OCI-LY7 (cell line): ENCODE results near the gene FARSB. TPM values are rescaled to one million over a fixed set of nuclear protein-coding genes. Genes with fewer than 3 reads are reported as not detected.

ENCODE experiments used
- BruUV-seq: library from RNA; stranded (reverse); fragments of 400-500 nt; replicated peaks from 2 replicates; lab custom pipeline; 2021; lab: Mats Ljungman, UMichigan
- CTCF ChIA-PET: fragments of 300-600 bp; sonication (Branson Sonifier 250); formaldehyde crosslinking; loops from one replicate; lab custom pipeline; 2022; ENCODE audit warnings: antibody characterized with exemption; ENCODE audit not compliant: unreplicated experiment; lab: Charles Lee
- POLR2A ChIA-PET: fragments of 300-600 bp; sonication (Branson Sonifier 250); formaldehyde crosslinking; loops from one replicate; lab custom pipeline; 2022; ENCODE audit warnings: antibody characterized with exemption; lab: Charles Lee
- DNase-seq: peaks from one replicate; pipeline ENCODE4 v3.0.0-alpha.2; 2015; ENCODE audit warnings: low spot score
- H2AFZ ChIP-seq: fragments of 200-600 bp; sonication (generic), shearing (Covaris generic); 2 replicates; pipeline ENCODE4 v1.6.1; 2014; ENCODE audit warnings: mild to moderate bottlenecking, antibody characterized with exemption, low read length, moderate library complexity
- H3K27ac ChIP-seq: fragments of 200-600 bp; sonication (generic); 2 replicates; pipeline ENCODE4 v1.5.1; 2014; ENCODE audit warnings: mixed run types, low read depth, mild to moderate bottlenecking, moderate library complexity, low read length, inconsistent platforms; ENCODE audit not compliant: poor library complexity, severe bottlenecking
- H3K36me3 ChIP-seq: fragments of 200-600 bp; sonication (generic); 2 replicates; pipeline ENCODE4 v1.6.1; 2014; ENCODE audit warnings: mild to moderate bottlenecking, antibody characterized with exemption, low read length, moderate library complexity, mixed read lengths; ENCODE audit not compliant: insufficient read depth
- H3K4me1 ChIP-seq: fragments of 200-600 bp; sonication (generic); 2 replicates; pipeline ENCODE4 v1.5.1; 2014; ENCODE audit warnings: mild to moderate bottlenecking, low read length; ENCODE audit not compliant: insufficient read depth, poor library complexity, severe bottlenecking
- H3K4me2 ChIP-seq: fragments of 200-600 bp; sonication (generic); 2 replicates; pipeline ENCODE4 v1.6.1; 2014; ENCODE audit warnings: mild to moderate bottlenecking, low read length
- H3K4me3 ChIP-seq: fragments of 200-600 bp; sonication (generic); 2 replicates; pipeline ENCODE4 v1.5.1; 2014; ENCODE audit warnings: mild to moderate bottlenecking, low read depth, low read length; ENCODE audit not compliant: poor library complexity, severe bottlenecking
- H3K79me2 ChIP-seq: fragments of 200-600 bp; sonication (generic); 2 replicates; pipeline ENCODE4 v1.6.1; 2016; ENCODE audit warnings: low read depth, mild to moderate bottlenecking, low read length, moderate library complexity, mixed read lengths; ENCODE audit not compliant: insufficient read depth
- H3K9me2 ChIP-seq: fragments of 200-600 bp; sonication (generic); 2 replicates; pipeline ENCODE4 v1.6.1; 2016; ENCODE audit warnings: mild to moderate bottlenecking, low read length, mixed read lengths; ENCODE audit not compliant: insufficient read depth
- H3K9me3 ChIP-seq: fragments of 200-600 bp; sonication (generic); 2 replicates; pipeline ENCODE4 v1.6.1; 2014; ENCODE audit warnings: mild to moderate bottlenecking, mixed run types, low read length, mixed read lengths
- H4K20me1 ChIP-seq: fragments of 200-600 bp; sonication (generic); 2 replicates; pipeline ENCODE4 v1.6.1; 2014; ENCODE audit warnings: mild to moderate bottlenecking, antibody characterized with exemption, low read length, moderate library complexity, mixed read lengths; ENCODE audit not compliant: insufficient read depth
- EZH2phosphoT487 ChIP-seq: fragments of 200-600 bp; sonication (generic); IDR thresholded peaks from 2 replicates; pipeline ENCODE4 v1.6.1; 2018; ENCODE audit warnings: low read depth, borderline replicate concordance, mild to moderate bottlenecking, mixed run types, antibody characterized with exemption, low read length, moderate library complexity, mixed read lengths
- intact Hi-C: fragments of 100-400 bp; cut with micrococcal nuclease; formaldehyde crosslinking; loops from one replicate; pipeline ENCODE4 v1.10.0; 2022; ENCODE audit not compliant: unreplicated experiment
- total RNA-seq, 2 experiments: library from RNA; depleted of rRNA in 1 of 2; stranded (reverse); fragments of >200 nt in 1 of 2; shearing (Covaris generic) in 1 of 2; gene quantifications; 2 replicates each; pipeline ENCODE4 v1.2.3, GENCODE V29; 2014 to 2022
- TF ChIP-seq, protein P1 (sequence below): fragments of 200-600 bp; sonication (generic); conservative IDR thresholded peaks from 2 replicates; pipeline ENCODE4 v1.5.1; 2014; ENCODE audit warnings: mild to moderate bottlenecking, antibody characterized with exemption, low read length, moderate library complexity, mixed read lengths

Gene FARSB
- total RNA-seq, 2 experiments from 2014 or later = 24.9 to 46.7 TPM

DNA sequence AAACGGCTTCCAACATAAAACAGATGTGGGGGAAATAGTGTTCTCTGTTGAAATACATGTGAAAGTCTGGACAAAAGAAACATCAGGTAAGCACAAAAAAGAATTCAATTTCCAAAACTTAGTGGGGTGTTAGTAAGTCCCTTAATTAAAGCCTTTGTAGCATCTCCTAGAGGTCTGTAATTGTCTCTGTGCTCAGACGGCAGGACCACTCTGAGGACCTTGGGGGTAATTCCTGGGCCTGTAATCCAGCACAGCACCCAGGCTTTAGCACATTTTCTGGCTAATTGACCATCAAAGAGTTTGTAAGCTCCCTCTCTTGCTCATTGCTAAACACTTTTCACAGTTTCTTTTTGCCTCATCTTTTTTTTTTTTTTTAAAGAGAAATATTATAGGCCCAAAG is 80.3 kb downstream of the FARSB start:
- H3K4me1 ChIP-seq = peaks cover 6% of the 10 kb centered on the region
- no peaks in the 10 kb centered on the region for H3K9me3 ChIP-seq
- no TSS peak for BruUV-seq
- H3K9me2 ChIP-seq = no peaks in the 10 kb centered on the region
- no peak for TF ChIP-seq EZH2phosphoT487
- H2AFZ ChIP-seq = no peak overlapping the region
- peaks cover 78% of the 10 kb centered on the region for H3K36me3 ChIP-seq
- DNase-seq = no peak
- no peak overlapping the region for H3K4me3 ChIP-seq
- POLR2A ChIA-PET = no interaction called here
- intact Hi-C loops = no loop called here
- H3K4me2 ChIP-seq = no peak overlapping the region
- H3K79me2 ChIP-seq = no peaks in the 10 kb centered on the region; the same call in 1 of the 2 replicates
- CTCF ChIA-PET = no interaction called here
- H3K27ac ChIP-seq = no peak overlapping the region
- H4K20me1 ChIP-seq = no peaks in the 10 kb centered on the region

DNA sequence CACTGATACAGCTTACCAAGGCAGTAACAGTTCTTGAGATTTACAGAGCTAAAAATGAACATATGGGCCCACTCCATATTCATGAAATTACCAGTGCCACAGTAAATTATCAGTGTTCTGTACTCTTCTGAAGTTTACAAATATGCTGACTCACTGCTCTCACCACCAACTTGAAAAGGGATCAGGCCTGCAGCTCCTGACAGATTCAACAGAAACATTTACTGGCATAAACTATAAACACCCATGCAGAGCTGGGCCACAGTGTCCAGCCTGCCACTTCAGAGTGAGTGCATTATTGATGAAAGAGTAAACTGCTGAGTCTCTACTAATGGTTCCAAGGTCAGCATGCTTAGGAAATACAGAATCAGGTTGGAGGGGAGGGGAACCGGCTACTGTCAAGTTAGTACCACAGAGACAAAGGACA is 83.1 kb downstream of the FARSB start:
- BruUV-seq = no TSS peak
- Histone ChIP-seq H4K20me1 (no peaks in the 10 kb centered on the region; the same call in 1 of the 2 replicates), H3K9me3 (no peaks in the 10 kb centered on the region), H2AFZ (no peak overlapping the region), H3K79me2 (no peaks in the 10 kb centered on the region; the same call in 1 of the 2 replicates), H3K27ac (no peak overlapping the region), H3K9me2 (no peaks in the 10 kb centered on the region), H3K4me3 (no peak overlapping the region), H3K4me1 (no peaks in the 10 kb centered on the region), H3K4me2 (no peak overlapping the region), H3K36me3 (peaks cover 89% of the 10 kb centered on the region)
- no peak for DNase-seq
- CTCF ChIA-PET = no interaction called here
- intact Hi-C loops = no loop called here
- TF ChIP-seq, protein P1, sequence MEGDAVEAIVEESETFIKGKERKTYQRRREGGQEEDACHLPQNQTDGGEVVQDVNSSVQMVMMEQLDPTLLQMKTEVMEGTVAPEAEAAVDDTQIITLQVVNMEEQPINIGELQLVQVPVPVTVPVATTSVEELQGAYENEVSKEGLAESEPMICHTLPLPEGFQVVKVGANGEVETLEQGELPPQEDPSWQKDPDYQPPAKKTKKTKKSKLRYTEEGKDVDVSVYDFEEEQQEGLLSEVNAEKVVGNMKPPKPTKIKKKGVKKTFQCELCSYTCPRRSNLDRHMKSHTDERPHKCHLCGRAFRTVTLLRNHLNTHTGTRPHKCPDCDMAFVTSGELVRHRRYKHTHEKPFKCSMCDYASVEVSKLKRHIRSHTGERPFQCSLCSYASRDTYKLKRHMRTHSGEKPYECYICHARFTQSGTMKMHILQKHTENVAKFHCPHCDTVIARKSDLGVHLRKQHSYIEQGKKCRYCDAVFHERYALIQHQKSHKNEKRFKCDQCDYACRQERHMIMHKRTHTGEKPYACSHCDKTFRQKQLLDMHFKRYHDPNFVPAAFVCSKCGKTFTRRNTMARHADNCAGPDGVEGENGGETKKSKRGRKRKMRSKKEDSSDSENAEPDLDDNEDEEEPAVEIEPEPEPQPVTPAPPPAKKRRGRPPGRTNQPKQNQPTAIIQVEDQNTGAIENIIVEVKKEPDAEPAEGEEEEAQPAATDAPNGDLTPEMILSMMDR = no peak
- no peak for TF ChIP-seq EZH2phosphoT487
- POLR2A ChIA-PET = interaction anchor here (0.6 kb wide), 1 partner anchor 142 kb away, joined by 6 read pairs; no protein-coding TSS in a partner anchor

DNA sequence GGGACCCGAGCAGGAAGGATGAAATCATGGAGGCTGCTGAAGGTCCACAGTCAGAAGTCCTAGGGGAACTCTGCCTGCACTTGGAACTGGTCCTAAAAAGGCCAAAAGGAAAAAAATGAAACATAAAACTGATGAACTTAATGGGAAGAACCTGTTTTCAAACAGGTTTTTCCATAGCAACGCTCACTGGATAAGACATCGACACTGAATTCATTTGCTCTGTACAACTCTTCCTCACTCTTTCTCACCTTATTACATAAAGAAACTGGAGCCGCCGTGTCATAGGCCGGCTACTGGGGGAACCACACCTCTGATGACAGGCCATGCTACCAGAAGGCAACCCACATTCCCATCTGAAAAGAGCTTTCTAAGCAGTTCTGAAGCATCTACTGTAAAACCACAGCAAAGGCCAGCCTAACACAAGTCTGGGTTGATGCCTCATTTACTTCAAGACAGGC is 83.6 kb downstream of the FARSB start:
- H3K4me2 ChIP-seq = no peak overlapping the region
- intact Hi-C loops = no loop called here
- H3K36me3 ChIP-seq = peaks cover 94% of the 10 kb centered on the region
- CTCF ChIA-PET = no interaction called here
- no TSS peak for BruUV-seq
- H4K20me1 ChIP-seq = no peaks in the 10 kb centered on the region; the same call in 1 of the 2 replicates
- H3K79me2 ChIP-seq = no peaks in the 10 kb centered on the region; the same call in 1 of the 2 replicates
- H3K9me2 ChIP-seq = no peaks in the 10 kb centered on the region
- no peaks in the 10 kb centered on the region for H3K4me1 ChIP-seq
- TF ChIP-seq, protein P1 = no peak
- TF ChIP-seq EZH2phosphoT487 = no peak
- no peaks in the 10 kb centered on the region for H3K9me3 ChIP-seq
- POLR2A ChIA-PET = interaction anchor here (2.0 kb wide), 1 partner anchor 11 kb away, joined by 9 read pairs; no protein-coding TSS in a partner anchor
- H3K27ac ChIP-seq = no peak overlapping the region
- no peak overlapping the region for H3K4me3 ChIP-seq
- no peak overlapping the region for H2AFZ ChIP-seq
- DNase-seq = no peak
